Osteocyte (in vitro differentiated cells): Measurements from ENCODE around the gene OR7C2. TPM values are rescaled to one million over a fixed set of nuclear protein-coding genes. Genes with fewer than 3 reads are reported as not detected.

ENCODE experiments used
- DNase-seq: peaks from one replicate; pipeline ENCODE4 v3.0.0; 2021; ENCODE audit warnings: mixed read lengths; ENCODE audit not compliant: unreplicated experiment; ENCODE audit errors: extremely low spot score
- H3K27ac Mint-ChIP-seq: one replicate; pipeline ENCODE4 v1.8.0; 2021; ENCODE audit warnings: mild to moderate bottlenecking, mixed read lengths; ENCODE audit not compliant: unreplicated experiment
- H3K27me3 Mint-ChIP-seq: one replicate; pipeline ENCODE4 v1.8.0; 2021; ENCODE audit warnings: mixed read lengths; ENCODE audit not compliant: unreplicated experiment
- H3K36me3 Mint-ChIP-seq: one replicate; pipeline ENCODE4 v1.8.0; 2021; ENCODE audit warnings: mixed read lengths; ENCODE audit not compliant: unreplicated experiment
- H3K4me1 Mint-ChIP-seq: one replicate; pipeline ENCODE4 v1.8.0; 2021; ENCODE audit warnings: mixed read lengths; ENCODE audit not compliant: unreplicated experiment
- H3K4me3 Mint-ChIP-seq: one replicate; pipeline ENCODE4 v1.8.0; 2021; ENCODE audit warnings: mild to moderate bottlenecking, moderate library complexity, mixed read lengths; ENCODE audit not compliant: unreplicated experiment
- H3K9me3 Mint-ChIP-seq: one replicate; pipeline ENCODE4 v1.8.0; 2021; ENCODE audit warnings: mixed read lengths; ENCODE audit not compliant: unreplicated experiment
- long read RNA-seq: library from polyadenylated mRNA; unstranded; transcript quantifications from one replicate; pipeline ENCODE4 v2.0.0, GENCODE V29; 2021
- total RNA-seq: library from RNA; stranded (reverse); gene quantifications from 2 replicates; pipeline ENCODE4 v1.2.1, GENCODE V29; 2021
- TF ChIP-seq, protein P1 (sequence below): fragments of 200-600 bp; sonication (generic); IDR thresholded peaks from 2 replicates; pipeline ENCODE4 v1.5.0; 2021; ENCODE audit warnings: antibody characterized with exemption, mild to moderate bottlenecking, moderate library complexity

The OR7C2 gene
- not detected in 2 replicates for total RNA-seq
- long read RNA-seq = 0 reads

DNA sequence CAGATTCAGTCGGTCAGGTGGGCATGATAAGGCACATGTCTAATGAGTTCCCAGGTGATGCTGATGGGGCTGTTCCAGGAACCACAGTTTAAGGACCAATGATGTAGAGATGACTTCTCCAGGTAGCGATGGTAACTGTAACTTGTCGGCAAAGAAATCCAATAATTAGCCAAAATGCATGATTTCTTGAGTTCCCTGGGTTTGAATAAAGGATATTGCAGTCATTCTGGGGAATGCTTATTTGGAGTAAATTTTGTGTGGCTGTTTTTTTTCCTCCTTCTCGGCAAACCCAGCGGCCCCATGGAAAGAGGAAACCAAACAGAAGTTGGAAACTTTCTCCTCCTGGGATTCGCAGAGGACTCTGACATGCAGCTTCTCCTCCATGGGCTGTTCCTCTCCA, at the start of gene OR7C2:
OR7C2 (plus strand) TSS at position 301 of the 400 bp plus-strand sequence; CDS start at position 301, 0 bp downstream.
- H3K36me3 Mint-ChIP-seq = no peaks in the 10 kb centered on the region

DNA sequence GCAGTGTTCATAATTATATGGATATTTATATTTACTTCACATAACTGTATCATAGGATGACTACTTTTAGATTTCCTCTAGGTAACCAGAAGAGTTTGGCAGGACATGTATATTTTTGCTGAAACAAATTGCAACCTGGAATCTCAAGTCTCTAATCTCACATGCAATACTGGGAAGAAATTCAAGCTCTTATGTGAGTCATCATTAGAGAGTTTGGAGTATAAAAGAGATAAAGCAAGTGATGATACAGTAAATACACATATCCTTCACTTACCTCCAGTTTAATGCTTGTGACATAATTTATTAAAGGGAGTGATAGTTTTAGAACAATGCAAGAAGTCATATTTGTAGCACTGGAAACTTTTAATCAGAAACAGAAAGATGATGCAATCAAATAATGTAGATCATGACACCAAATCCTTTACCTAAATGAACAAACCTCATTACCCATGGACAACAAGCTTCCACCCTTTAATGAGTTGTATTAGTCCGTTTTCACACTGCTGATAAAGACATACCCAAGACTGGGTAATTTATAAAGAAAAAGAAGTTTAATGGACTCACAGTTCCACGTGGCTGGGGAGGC, 39.5 kb upstream of the OR7C2 start:
- Mint-ChIP-seq H3K27me3 (no peaks in the 10 kb centered on the region), H3K4me3 (no peak overlapping the region), H3K4me1 (no peaks in the 10 kb centered on the region), H3K9me3 (no peaks in the 10 kb centered on the region), H3K36me3 (no peaks in the 10 kb centered on the region), H3K27ac (no peak overlapping the region)
- DNase-seq = no peak
- TF ChIP-seq, protein P1, sequence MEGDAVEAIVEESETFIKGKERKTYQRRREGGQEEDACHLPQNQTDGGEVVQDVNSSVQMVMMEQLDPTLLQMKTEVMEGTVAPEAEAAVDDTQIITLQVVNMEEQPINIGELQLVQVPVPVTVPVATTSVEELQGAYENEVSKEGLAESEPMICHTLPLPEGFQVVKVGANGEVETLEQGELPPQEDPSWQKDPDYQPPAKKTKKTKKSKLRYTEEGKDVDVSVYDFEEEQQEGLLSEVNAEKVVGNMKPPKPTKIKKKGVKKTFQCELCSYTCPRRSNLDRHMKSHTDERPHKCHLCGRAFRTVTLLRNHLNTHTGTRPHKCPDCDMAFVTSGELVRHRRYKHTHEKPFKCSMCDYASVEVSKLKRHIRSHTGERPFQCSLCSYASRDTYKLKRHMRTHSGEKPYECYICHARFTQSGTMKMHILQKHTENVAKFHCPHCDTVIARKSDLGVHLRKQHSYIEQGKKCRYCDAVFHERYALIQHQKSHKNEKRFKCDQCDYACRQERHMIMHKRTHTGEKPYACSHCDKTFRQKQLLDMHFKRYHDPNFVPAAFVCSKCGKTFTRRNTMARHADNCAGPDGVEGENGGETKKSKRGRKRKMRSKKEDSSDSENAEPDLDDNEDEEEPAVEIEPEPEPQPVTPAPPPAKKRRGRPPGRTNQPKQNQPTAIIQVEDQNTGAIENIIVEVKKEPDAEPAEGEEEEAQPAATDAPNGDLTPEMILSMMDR = no peak

More for the DNA sequence above, at the start of gene OR7C2:
- Mint-ChIP-seq H3K27ac (no peak within 1 kb of the TSS), H3K27me3 (peaks cover 2% of the 10 kb centered on the region), H3K4me3 (no peak within 1 kb of the TSS), H3K9me3 (peaks cover 5% of the 10 kb centered on the region), H3K4me1 (no peaks in the 10 kb centered on the region)
- TF ChIP-seq, protein P1 = no peak
- peak; percentile 15 for DNase-seq

DNA sequence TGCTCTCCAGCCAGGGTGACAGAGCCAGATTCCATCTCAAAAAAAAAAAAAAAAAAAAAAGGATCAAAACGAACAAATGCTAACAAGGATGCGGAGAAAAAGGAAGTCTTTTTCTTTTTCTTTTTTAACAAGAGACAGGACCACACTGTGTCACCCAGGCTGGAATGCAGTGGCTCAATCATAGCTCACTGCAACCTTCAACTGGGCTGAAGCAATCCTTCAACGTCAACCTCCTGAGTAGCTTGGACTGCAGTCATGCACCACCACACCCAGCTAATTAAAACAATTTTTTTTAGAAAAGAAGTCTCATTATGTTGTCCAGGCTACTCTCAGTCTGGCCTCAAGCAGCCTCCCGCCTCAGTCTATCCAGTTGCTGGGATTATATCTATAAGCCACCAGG, 34.6 kb upstream of the OR7C2 start:
- Mint-ChIP-seq H3K9me3 (no peaks in the 10 kb centered on the region), H3K4me1 (no peaks in the 10 kb centered on the region), H3K27me3 (no peaks in the 10 kb centered on the region), H3K36me3 (no peaks in the 10 kb centered on the region), H3K4me3 (no peak overlapping the region), H3K27ac (no peak overlapping the region)
- TF ChIP-seq, protein P1 = no peak
- no peak for DNase-seq

DNA sequence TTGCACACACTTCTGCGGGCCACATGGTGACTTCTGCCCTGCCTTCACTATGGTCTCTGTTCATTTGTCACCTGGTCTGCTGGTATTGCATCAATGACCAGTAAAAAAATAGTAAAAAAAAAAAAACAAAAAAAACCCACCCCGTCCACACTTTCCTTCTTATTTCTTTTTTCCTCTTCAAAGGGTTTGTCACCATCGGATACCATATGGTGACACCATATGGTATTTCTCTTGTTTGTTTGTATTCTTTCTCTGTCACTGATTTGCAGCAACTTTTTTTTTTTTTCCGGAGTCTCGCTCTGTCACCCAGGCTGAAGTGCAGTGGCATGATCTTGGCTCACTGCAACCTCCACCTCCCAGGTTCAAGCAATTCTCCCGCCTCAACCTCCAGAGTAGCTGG, 26.2 kb upstream of the OR7C2 start:
- no peaks in the 10 kb centered on the region for H3K36me3 Mint-ChIP-seq
- H3K27ac Mint-ChIP-seq = no peak overlapping the region
- no peak overlapping the region for H3K4me3 Mint-ChIP-seq
- no peaks in the 10 kb centered on the region for H3K9me3 Mint-ChIP-seq
- no peaks in the 10 kb centered on the region for H3K27me3 Mint-ChIP-seq
- TF ChIP-seq, protein P1 = no peak
- no peaks in the 10 kb centered on the region for H3K4me1 Mint-ChIP-seq
- no peak for DNase-seq

DNA sequence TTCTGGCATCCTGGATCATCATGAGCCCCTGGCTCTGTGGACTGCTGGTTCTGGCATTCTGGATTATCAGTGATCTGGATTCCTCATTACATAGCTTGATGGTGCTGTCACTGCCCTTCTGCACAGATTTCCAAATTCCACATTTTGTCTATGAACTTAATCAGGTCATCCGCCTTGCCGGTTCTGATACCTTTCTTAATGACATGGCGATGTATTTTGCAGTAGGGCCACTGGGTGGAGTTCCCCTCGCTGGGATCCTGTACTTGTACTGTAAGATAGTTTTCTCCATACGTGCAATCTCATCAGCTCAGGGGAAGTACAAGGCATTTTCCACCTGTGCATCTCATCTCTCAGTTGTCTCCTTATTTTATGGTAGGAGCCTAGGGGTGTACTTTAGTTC, 24.4 kb upstream of the OR7C2 start:
- TF ChIP-seq, protein P1 = no peak
- no peak for DNase-seq
- Mint-ChIP-seq H3K36me3 (no peaks in the 10 kb centered on the region), H3K27me3 (no peaks in the 10 kb centered on the region), H3K4me1 (no peaks in the 10 kb centered on the region), H3K4me3 (no peak overlapping the region), H3K27ac (no peak overlapping the region), H3K9me3 (no peaks in the 10 kb centered on the region)
